Natural killer cell treated with Interleukin-12 subunit alpha and Interleukin-12 subunit beta and Interleukin-15 and Interleukin-18, amount 100 ng/mL, for 72 hours (primary cell): ENCODE results near the gene MRGPRG. TPM values are rescaled to one million over a fixed set of nuclear protein-coding genes. Genes with fewer than 3 reads are reported as not detected.

Experiments
- ATAC-seq, 2 donors: fragments of 150-1000 bp; cut with Tn5 transposase in 1 of 2; sonication (Bioruptor Pico), chemical (Tn5 transposase) in 1 of 2; 2 replicates each; pipeline ENCODE4 v1.10.0; 2021
- DNase-seq: peaks from one replicate; pipeline ENCODE4 v3.0.0; 2022; ENCODE audit warnings: low spot score
- H3K27ac Mint-ChIP-seq, 2 donors: 1 replicate in 1 of 2; 2 replicates in 1 of 2; pipeline ENCODE4 v1.8.0; 2022; ENCODE audit warnings: mixed read lengths in 2 of 2, mild to moderate bottlenecking in 1 of 2, moderate library complexity in 1 of 2
- H3K27me3 Mint-ChIP-seq, 2 donors: 1 replicate in 1 of 2; 2 replicates in 1 of 2; pipeline ENCODE4 v1.8.0; 2022; ENCODE audit warnings: mixed read lengths in 2 of 2
- H3K36me3 Mint-ChIP-seq: one replicate; pipeline ENCODE4 v1.8.0; 2022; ENCODE audit warnings: mixed read lengths
- H3K4me1 Mint-ChIP-seq, 2 donors: 1 replicate in 1 of 2; 2 replicates in 1 of 2; pipeline ENCODE4 v1.8.0; 2022; ENCODE audit warnings: low read depth in 2 of 2, mixed read lengths in 2 of 2, mild to moderate bottlenecking in 1 of 2
- H3K4me3 Mint-ChIP-seq: one replicate; pipeline ENCODE4 v1.8.0; 2022; ENCODE audit warnings: mixed read lengths
- H3K9me3 Mint-ChIP-seq: 2 replicates; pipeline ENCODE4 v1.8.0; 2022; ENCODE audit warnings: mixed read lengths
- total RNA-seq, 2 donors: library from RNA; stranded (reverse); gene quantifications; one replicate each; pipeline ENCODE4 v1.2.3, GENCODE V29; 2022

Gene MRGPRG
- total RNA-seq, 2 donors from 2014 or later = not detected

DNA sequence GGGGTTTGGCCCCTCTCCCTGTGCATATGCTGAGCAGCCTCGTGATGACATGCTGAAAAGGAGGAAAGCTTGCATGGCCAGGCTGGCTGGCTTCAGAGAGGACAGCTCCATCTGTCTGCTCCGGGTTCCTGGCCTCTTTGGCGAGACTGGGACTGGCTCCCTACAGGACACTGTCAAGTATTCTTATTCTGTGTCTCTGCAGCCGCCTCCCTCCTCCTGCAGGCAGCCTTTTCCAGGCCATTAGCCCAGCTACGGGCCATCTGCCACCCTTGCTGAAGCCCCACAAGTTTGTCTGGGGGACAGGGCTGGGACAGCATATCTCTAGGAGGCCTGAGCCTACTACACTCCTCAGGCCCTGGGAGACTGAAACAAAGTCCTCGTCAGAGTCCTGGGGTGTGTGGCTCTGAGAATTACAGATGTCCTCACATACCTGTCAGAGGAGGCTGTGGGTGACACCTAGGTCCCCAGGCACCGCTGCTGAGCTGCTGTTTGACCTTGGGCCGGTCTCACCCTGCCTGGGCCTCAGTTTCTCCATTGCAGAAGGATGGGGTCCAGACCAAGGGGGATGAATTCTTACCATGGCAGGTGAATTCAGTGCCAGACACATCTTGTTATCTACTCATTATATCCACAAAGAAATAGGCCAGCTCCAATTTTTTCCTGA is 11.0 kb downstream of the MRGPRG start:
- no peak overlapping the region for H3K27ac Mint-ChIP-seq
- no peaks in the 10 kb centered on the region for H3K9me3 Mint-ChIP-seq
- ATAC-seq = no peak
- peaks cover 5% of the 10 kb centered on the region for H3K36me3 Mint-ChIP-seq
- peaks cover 0 to under 1% of the 10 kb centered on the region in 2 donors for H3K27me3 Mint-ChIP-seq
- peak; percentile 57 for DNase-seq
- no peak overlapping the region for H3K4me3 Mint-ChIP-seq
- H3K4me1 Mint-ChIP-seq = peaks cover 9 to 10% of the 10 kb centered on the region in 2 donors

DNA sequence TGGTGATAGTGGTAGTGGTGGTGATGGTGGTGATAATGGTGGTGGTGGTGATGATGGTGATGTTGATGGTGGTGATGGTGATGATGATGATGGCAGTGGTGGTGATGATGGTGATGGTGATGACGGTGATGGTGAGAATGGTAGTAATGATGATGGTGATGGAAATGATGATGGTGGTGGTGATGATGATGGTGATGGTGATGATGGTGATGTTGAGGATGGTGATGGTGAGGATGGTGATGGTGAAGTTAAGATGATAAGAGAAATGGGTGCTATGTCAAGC is 11.8 kb downstream of the MRGPRG start:
- Mint-ChIP-seq H3K27ac (no peak overlapping the region), H3K9me3 (no peaks in the 10 kb centered on the region), H3K27me3 (peaks cover 0 to 3% of the 10 kb centered on the region in 2 donors), H3K4me1 (peaks cover 10 to 12% of the 10 kb centered on the region in 2 donors), H3K4me3 (no peak overlapping the region), H3K36me3 (peaks cover 4% of the 10 kb centered on the region)
- ATAC-seq (no peak), DNase-seq (no peak)

DNA sequence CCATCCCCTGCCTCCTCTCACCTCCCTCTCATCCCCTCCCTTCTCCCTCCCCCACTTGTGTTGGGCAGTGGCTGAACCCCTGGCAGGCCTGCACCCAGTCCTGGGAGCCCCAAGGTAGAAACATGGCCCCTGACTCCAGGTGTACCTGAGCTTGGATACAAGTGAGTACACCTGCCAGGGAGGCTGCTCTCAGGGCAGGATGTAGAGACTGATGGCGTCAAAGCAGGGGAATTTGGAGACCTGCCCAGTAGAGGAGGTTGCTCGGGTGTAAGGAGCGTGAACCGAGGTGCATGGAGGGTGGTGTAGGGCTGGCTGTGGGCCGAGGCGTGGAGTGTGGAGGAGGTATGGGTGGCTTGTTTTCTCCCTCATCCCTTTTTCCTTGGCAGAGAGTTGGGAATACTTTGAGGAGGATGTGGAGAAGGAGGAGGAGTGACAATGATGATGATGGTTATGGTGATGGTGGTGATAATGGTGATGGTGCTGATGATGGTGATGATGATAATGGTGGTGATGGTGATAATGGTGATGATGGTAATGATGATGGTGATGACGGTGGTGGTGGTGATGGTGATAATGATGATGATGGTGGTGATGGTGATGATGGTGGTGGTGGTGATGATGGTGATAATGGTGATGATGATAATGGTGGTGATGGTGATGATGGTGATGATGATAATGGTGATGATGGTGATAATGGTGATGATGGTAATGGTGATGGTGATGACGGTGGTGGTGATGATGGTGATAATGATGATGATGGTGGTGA is 12.3 kb downstream of the MRGPRG start:
- H3K9me3 Mint-ChIP-seq = no peaks in the 10 kb centered on the region
- no peaks in the 10 kb centered on the region for H3K36me3 Mint-ChIP-seq
- H3K4me3 Mint-ChIP-seq = no peak overlapping the region
- ATAC-seq (no peak), DNase-seq (peak; percentile 38)
- no peak overlapping the region for H3K27ac Mint-ChIP-seq
- peaks cover 0 to 3% of the 10 kb centered on the region in 2 donors for H3K27me3 Mint-ChIP-seq
- peaks cover 10 to 12% of the 10 kb centered on the region in 2 donors for H3K4me1 Mint-ChIP-seq

DNA sequence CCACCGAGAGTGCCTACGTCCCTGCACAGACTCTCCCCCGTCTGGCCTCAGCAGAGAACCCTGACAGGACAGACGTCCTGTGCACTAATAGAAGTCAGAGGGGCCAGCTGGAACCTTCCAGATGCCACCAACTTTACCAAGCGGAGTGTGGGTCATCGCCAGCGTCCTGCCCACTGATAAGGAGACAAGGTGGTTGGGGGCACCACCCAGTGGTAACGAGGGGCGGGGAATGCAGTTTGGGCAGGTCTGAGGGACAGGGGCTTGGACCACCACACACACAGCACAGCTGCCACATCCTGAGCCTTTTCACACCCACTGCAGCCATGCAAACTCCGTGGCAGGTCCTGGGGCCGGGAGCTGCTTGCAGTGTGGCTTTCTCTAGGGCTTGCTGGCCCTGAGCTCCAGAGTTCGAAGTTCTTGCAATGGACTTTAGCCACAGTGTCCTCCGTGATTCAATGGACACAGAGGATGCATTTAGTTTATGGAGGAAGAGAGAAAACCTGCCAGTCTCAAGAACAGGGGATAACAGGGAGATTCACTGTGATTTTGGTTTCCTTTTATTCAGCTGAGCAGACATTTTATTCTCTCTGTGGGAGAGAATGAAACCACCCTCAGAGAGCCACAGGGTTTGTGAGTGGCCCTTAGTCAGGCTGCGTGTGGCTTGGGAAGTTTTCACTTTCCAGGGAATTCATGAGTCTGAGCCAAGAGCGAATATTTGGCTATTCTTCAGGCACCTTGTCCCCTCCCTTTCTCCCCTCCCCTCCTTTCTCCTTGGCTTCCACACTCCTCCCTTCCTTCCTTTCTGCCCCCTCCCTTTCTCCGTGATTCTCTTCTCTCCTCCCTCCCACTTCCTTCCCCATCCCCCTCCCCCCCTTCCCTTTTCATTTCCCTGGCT is 13.1 kb downstream of the MRGPRG start:
- H3K27ac Mint-ChIP-seq = no peak overlapping the region
- peaks cover 10 to 12% of the 10 kb centered on the region in 2 donors for H3K4me1 Mint-ChIP-seq
- H3K36me3 Mint-ChIP-seq = no peaks in the 10 kb centered on the region
- DNase-seq (no peak), ATAC-seq (peak; percentile 56 to 60)
- H3K27me3 Mint-ChIP-seq = peaks cover 0 to 3% of the 10 kb centered on the region in 2 donors
- H3K4me3 Mint-ChIP-seq = peak overlapping the region; percentile 54
- H3K9me3 Mint-ChIP-seq = no peaks in the 10 kb centered on the region

DNA sequence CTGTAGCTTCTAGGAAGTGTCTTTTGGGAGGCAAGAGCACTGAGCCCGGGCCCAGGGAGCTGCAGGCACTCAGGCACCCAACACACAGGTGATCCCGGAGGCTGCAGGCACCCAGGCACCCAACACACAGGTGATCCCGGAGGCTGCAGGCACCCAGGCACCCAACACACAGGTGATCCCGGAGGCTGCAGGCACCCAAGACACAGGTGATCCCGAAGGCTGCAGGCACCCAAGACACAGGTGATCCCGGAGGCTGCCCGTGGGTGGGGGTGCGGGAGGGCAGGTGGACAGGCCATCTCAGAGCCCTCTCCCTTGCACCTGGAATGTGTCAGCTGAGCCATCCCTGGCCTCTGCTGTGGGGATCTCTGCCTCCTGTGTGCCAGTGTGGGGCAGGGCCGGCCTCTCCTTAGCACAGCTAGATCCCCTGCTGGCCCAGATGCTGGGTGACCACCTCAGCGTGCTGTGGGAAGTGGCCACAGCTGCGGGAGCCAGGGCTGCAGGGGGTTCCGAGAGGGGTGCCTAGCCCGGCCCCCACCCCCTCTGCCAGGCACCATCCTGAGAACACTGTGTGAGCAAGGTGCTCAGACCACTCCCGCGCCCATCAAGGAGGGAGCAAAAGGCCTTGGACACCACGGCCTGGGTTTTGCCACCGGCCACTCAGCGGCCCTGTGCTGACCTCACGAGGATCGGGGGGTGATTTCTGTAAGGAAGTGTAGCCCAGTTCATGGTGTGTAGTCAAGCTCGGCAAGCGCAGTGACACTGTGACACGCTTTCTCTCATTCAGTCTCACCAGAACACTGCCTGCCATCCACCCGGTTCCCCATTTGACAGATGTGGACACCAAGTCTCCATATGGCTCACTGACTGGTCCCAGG is 14.2 kb downstream of the MRGPRG start:
- DNase-seq (no peak), ATAC-seq (no peak)
- H3K36me3 Mint-ChIP-seq = no peaks in the 10 kb centered on the region
- no peak overlapping the region for H3K4me3 Mint-ChIP-seq
- H3K27ac Mint-ChIP-seq = no peak overlapping the region
- no peaks in the 10 kb centered on the region for H3K9me3 Mint-ChIP-seq
- H3K27me3 Mint-ChIP-seq = peaks cover 0 to 3% of the 10 kb centered on the region in 2 donors
- H3K4me1 Mint-ChIP-seq = peaks cover 10 to 12% of the 10 kb centered on the region in 2 donors

DNA sequence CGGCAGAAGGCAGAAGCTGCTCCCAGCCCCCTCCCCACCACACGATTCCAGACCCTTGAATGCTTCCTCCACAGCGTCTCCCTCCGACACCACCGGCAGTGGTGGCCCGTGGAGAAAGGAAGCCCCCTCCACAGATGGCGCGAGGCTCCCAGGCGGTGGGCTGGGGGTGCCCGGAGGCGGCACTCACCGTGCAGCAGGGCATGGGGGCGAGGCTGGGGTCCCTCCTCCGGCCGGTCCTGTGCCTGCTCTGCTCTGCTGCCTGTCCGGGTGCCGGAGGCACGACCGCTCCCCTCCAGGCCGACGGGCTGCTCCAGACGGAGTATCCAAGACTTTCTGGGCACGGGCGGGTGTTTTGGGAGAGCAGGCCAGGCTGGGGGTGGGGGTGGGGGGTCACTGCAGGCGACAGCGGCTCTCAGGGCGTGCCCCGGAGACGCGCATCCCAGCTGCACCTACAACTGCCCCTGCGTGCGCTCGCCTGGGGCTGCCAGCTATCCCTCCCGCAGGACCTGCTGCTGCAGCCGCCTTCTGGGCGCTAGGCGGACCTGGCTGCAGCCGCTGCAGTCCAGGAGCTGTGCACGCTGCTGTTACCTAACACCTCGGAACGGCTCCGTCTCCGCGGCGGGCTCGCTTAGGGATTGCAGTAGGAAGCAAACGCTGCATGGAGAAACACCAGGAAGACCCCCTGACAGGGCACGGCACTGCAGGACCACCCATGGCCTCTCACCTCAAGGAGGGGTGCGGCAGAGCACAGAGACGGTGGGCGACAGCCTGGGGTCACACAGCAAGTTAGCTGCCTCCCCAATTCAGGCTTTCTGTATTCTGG is 15.2 kb downstream of the MRGPRG start:
- no peak overlapping the region for H3K27ac Mint-ChIP-seq
- no peak for ATAC-seq
- no peak for DNase-seq
- no peak overlapping the region for H3K4me3 Mint-ChIP-seq
- no peaks in the 10 kb centered on the region for H3K36me3 Mint-ChIP-seq
- peaks cover 0 to 5% of the 10 kb centered on the region in 2 donors for H3K27me3 Mint-ChIP-seq
- peaks cover 10 to 12% of the 10 kb centered on the region in 2 donors for H3K4me1 Mint-ChIP-seq
- no peaks in the 10 kb centered on the region for H3K9me3 Mint-ChIP-seq

DNA sequence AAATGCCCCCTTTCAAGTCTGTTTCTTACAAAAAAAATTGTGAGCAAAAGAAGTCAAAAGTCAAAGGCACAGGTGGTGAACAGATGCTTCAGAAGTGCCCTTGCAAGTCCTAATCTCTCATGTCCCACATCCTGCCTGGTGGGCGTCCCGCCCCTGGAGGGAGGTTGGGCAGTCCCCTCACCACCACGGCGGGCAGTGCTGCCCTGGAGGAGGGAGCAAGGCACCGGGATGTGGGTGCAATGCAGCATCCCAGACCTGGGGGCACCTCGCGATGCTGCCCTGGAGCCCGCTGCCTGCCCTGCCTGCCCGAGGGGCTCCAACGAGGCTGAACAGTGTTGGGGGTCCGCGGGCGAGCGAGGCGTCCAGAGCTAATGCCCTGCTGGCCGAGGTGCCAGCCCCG is 15.9 kb downstream of the MRGPRG start:
- no peak for DNase-seq
- Mint-ChIP-seq H3K27ac (no peak overlapping the region), H3K4me3 (no peak overlapping the region), H3K36me3 (no peaks in the 10 kb centered on the region), H3K9me3 (no peaks in the 10 kb centered on the region), H3K4me1 (peaks cover 10 to 12% of the 10 kb centered on the region in 2 donors), H3K27me3 (peaks cover 0 to 5% of the 10 kb centered on the region in 2 donors)
- ATAC-seq = no peak

DNA sequence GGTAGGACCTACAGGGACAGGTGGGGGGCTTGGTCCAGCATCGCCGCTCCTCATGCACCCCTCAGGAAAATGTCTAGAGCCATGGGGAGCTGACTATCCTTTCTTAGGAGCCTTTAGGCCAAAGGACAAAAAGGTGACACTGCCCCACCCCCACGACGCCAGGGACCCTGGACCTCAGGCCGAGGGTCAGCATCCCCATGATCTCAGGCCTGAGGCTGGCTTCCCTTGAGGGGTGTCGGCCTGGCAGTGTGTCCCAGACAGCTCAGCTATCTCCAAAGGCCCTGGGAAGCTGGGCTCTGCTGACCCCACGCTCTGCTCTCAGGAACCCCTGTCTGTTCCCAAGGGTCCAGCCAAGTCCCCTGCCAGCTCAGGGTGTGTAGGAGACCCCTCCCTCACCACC is 16.3 kb downstream of the MRGPRG start:
- H3K27ac Mint-ChIP-seq = no peak overlapping the region
- no peak for ATAC-seq
- H3K4me3 Mint-ChIP-seq = no peak overlapping the region
- no peak for DNase-seq
- peaks cover 0 to 5% of the 10 kb centered on the region in 2 donors for H3K27me3 Mint-ChIP-seq
- peaks cover 10 to 12% of the 10 kb centered on the region in 2 donors for H3K4me1 Mint-ChIP-seq
- H3K36me3 Mint-ChIP-seq = no peaks in the 10 kb centered on the region
- no peaks in the 10 kb centered on the region for H3K9me3 Mint-ChIP-seq

DNA sequence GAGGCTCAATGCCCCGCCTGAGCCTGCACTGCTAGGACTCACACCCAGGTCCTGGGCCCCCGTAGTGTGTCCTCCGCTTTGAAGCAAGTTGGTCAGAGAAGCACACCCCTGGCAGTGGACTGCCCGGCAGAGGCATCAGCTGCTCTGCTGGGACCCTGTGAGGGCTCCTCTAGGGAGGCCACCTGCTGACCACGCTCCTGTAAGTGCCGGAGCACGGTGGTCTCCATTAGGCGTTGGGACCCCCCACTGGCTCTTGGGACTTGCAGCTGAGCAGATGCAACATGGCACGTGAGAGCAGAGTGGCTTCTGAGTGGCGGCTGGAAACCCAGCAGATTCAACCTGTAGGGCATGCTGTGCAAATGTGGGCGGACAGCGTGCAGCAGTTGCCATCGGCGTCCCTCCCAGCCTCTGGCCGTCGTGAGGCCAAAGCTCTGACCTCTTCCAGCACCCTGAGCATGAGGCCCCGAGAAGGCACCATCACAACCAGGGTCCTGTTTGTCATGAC is 16.9 kb downstream of the MRGPRG start:
- no peak for ATAC-seq
- no peak overlapping the region for H3K27ac Mint-ChIP-seq
- no peak overlapping the region for H3K4me3 Mint-ChIP-seq
- H3K4me1 Mint-ChIP-seq = peaks cover 10 to 12% of the 10 kb centered on the region in 2 donors
- H3K27me3 Mint-ChIP-seq = peaks cover 0 to 5% of the 10 kb centered on the region in 2 donors
- DNase-seq = no peak
- no peaks in the 10 kb centered on the region for H3K9me3 Mint-ChIP-seq
- no peaks in the 10 kb centered on the region for H3K36me3 Mint-ChIP-seq

DNA sequence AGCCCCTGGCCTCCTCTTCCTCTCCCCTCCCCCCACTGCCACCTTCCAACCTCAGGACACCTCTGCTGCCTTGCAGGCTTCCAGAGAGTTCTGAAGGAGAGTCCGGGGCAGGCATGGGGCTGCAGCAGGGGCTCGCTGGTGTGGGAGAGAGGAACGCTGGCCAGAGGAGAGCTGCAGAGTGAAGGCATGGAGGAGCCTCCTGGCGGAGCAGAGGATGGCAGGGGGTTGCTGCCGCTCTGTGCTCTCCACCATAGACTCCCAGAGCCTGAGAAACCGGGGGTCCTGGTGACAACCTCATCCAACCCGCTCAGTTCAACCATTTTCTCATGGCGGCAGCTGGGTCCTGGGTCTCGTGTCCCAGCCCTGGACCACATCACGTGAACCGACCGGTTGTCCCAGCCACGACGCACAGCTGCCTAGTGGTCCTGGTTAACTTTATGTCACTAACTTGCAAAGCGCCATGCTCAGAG is 17.5 kb downstream of the MRGPRG start:
- ATAC-seq = no peak
- no peaks in the 10 kb centered on the region for H3K9me3 Mint-ChIP-seq
- no peak for DNase-seq
- H3K4me1 Mint-ChIP-seq = peaks cover 10 to 12% of the 10 kb centered on the region in 2 donors
- H3K27ac Mint-ChIP-seq = no peak overlapping the region
- H3K36me3 Mint-ChIP-seq = no peaks in the 10 kb centered on the region
- H3K27me3 Mint-ChIP-seq = peaks cover 0 to 5% of the 10 kb centered on the region in 2 donors
- H3K4me3 Mint-ChIP-seq = no peak overlapping the region

DNA sequence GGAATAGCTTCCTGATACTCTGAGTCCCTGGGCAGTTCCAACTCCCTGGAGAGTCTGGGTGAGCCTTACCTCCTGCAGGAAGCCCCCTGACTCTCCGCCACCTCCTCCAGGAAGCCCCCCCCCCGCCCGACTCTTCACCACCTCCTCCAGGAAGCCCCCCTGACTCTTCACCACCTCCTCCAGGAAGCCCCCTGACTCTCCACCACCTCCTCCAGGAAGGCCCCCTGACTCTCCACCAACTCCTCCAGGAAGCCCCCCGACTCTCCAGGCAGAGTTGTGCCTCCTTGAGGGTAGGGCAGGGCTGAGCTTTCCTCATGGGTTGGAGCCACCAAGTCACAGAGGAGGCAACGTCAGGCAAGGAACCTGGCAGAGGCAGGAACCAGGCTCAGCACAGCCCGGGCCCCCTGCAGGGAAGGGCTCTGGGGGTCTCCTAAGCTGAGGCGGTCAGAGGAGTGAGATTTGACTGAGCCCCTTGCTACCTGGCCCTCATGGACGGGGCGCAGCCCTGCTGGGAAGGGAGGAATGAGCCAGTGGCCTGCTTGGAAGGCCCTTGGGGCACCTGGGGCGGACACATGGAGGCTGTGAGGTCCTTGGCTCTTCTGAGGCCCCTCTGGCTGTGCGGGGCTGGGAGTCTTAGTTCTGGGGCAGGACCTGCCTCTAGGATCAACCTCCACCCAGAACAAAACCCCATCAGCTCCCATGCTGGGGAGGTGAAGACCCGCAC is 18.1 kb downstream of the MRGPRG start:
- no peak overlapping the region for H3K4me3 Mint-ChIP-seq
- peaks cover 9 to 13% of the 10 kb centered on the region in 2 donors for H3K4me1 Mint-ChIP-seq
- H3K27me3 Mint-ChIP-seq = peaks cover 0 to 8% of the 10 kb centered on the region in 2 donors
- no peak for DNase-seq
- no peak overlapping the region for H3K27ac Mint-ChIP-seq
- no peaks in the 10 kb centered on the region for H3K36me3 Mint-ChIP-seq
- no peak for ATAC-seq
- H3K9me3 Mint-ChIP-seq = no peaks in the 10 kb centered on the region
